IMR-90 (cell line): ENCODE measurements around the gene IL1RAPL1. TPM values are rescaled to one million over a fixed set of nuclear protein-coding genes. Genes with fewer than 3 reads are reported as not detected.

ENCODE experiments used
- ATAC-seq: fragments of 200-7000 bp; cut with Tn5 transposase; 2 replicates; pipeline ENCODE4 v1.9.1; 2020; ENCODE audit warnings: low read depth, mild to moderate bottlenecking, moderate library complexity
- BruUV-seq: library from RNA; stranded (reverse); fragments of 400-500 nt; replicated peaks from 2 replicates; lab custom pipeline; 2021; lab: Mats Ljungman, UMichigan
- CTCF ChIA-PET: fragments of 300-600 bp; formaldehyde crosslinking; extraction: SDS; loops from one replicate; lab custom pipeline; 2021; ENCODE audit warnings: antibody characterized with exemption; lab: Yijun Ruan, JAX
- POLR2A ChIA-PET: fragments of 300-600 bp; sonication (Branson Sonifier 250); formaldehyde crosslinking; loops from one replicate; lab custom pipeline; 2022; ENCODE audit warnings: antibody characterized with exemption; ENCODE audit not compliant: unreplicated experiment; lab: Charles Lee
- DNase-seq: peaks from one replicate; pipeline ENCODE4 v3.0.0; 2013
- H2AFZ ChIP-seq: replicated peaks from 2 replicates; pipeline ENCODE3; 2013; ENCODE audit warnings: low read length, mild to moderate bottlenecking; ENCODE audit not compliant: poor library complexity
- H2AK5ac ChIP-seq: 2 replicates; pipeline ENCODE4 v1.6.1; 2013; ENCODE audit warnings: low read depth, low read length, inconsistent platforms
- H2AK9ac ChIP-seq: replicated peaks from 2 replicates; pipeline ENCODE3; 2013; ENCODE audit warnings: mild to moderate bottlenecking, low read depth, low read length, moderate library complexity; ENCODE audit not compliant: poor library complexity
- H2BK120ac ChIP-seq: 2 replicates; pipeline ENCODE4 v1.6.1; 2013; ENCODE audit warnings: low read depth, low read length, inconsistent platforms
- H2BK15ac ChIP-seq: 3 replicates; pipeline ENCODE4 v1.6.1; 2013; ENCODE audit warnings: low read depth, low read length, inconsistent platforms
- H2BK20ac ChIP-seq: 2 replicates; pipeline ENCODE4 v1.6.1; 2013; ENCODE audit warnings: low read depth, mild to moderate bottlenecking, inconsistent platforms, low read length, moderate library complexity
- H2BK5ac ChIP-seq: 2 replicates; pipeline ENCODE4 v1.6.1; 2013; ENCODE audit warnings: mild to moderate bottlenecking, low read depth, low read length, inconsistent platforms; ENCODE audit not compliant: poor library complexity, severe bottlenecking
- H3K14ac ChIP-seq: replicated peaks from 2 replicates; pipeline ENCODE4 v1.6.1; 2013; ENCODE audit warnings: low read depth, low read length, inconsistent platforms
- H3K18ac ChIP-seq: 2 replicates; pipeline ENCODE4 v1.6.1; 2013; ENCODE audit warnings: low read depth, low read length, control low read depth
- H3K23ac ChIP-seq: 2 replicates; pipeline ENCODE4 v1.6.1; 2013; ENCODE audit warnings: low read depth, low read length, inconsistent platforms
- H3K27ac ChIP-seq: 2 replicates; pipeline ENCODE4 v1.5.1; 2013; ENCODE audit warnings: mild to moderate bottlenecking, control low read depth, low read length; ENCODE audit not compliant: insufficient read depth
- H3K27me3 ChIP-seq: 2 replicates; pipeline ENCODE4 v1.6.1; 2013; ENCODE audit warnings: low read length; ENCODE audit not compliant: control insufficient read depth, insufficient read depth
- H3K36me3 ChIP-seq: 2 replicates; pipeline ENCODE4 v1.6.1; 2013; ENCODE audit warnings: low read length, mixed read lengths; ENCODE audit not compliant: control insufficient read depth, insufficient read depth
- H3K4ac ChIP-seq: 2 replicates; pipeline ENCODE4 v1.6.1; 2013; ENCODE audit warnings: low read depth, low read length, inconsistent platforms
- H3K4me1 ChIP-seq: 2 replicates; pipeline ENCODE4 v1.6.1; 2013; ENCODE audit warnings: low read length, mixed read lengths; ENCODE audit not compliant: control insufficient read depth, insufficient read depth
- H3K4me2 ChIP-seq: 2 replicates; pipeline ENCODE4 v1.6.1; 2013; ENCODE audit warnings: low read depth, mild to moderate bottlenecking, control low read depth, low read length, moderate library complexity
- H3K4me3 ChIP-seq: 2 replicates; pipeline ENCODE4 v1.5.1; 2013; ENCODE audit warnings: low read depth, mild to moderate bottlenecking, control low read depth, low read length, moderate library complexity; ENCODE audit not compliant: insufficient read depth
- H3K56ac ChIP-seq: 2 replicates; pipeline ENCODE4 v1.6.1; 2013; ENCODE audit warnings: low read length, inconsistent platforms; ENCODE audit not compliant: insufficient read depth; ENCODE audit errors: extremely low read depth
- H3K79me1 ChIP-seq, 2 experiments: 2 replicates each; pipeline ENCODE4 v1.6.1; 2013; ENCODE audit warnings: low read length in 2 of 2, inconsistent platforms in 1 of 2, low read depth in 1 of 2
- H3K9ac ChIP-seq: 2 replicates; pipeline ENCODE4 v1.6.1; 2013; ENCODE audit warnings: low read depth, low read length, control low read depth
- H3K9me1 ChIP-seq: 2 replicates; pipeline ENCODE4 v1.6.1; 2013; ENCODE audit warnings: low read length, inconsistent platforms; ENCODE audit not compliant: insufficient read depth
- H3K9me3 ChIP-seq: 2 replicates; pipeline ENCODE4 v1.6.1; 2013; ENCODE audit warnings: low read length; ENCODE audit not compliant: control insufficient read depth, insufficient read depth
- H4K20me1 ChIP-seq: 2 replicates; pipeline ENCODE4 v1.6.1; 2013; ENCODE audit warnings: low read length, inconsistent platforms; ENCODE audit not compliant: insufficient read depth
- H4K5ac ChIP-seq: 2 replicates; pipeline ENCODE4 v1.6.1; 2013; ENCODE audit warnings: mild to moderate bottlenecking, low read depth, low read length, control low read depth
- H4K8ac ChIP-seq, 2 experiments: 2 replicates each; pipeline ENCODE4 v1.6.1; 2013; ENCODE audit warnings: low read depth in 2 of 2, low read length in 2 of 2, control low read depth in 1 of 2, inconsistent platforms in 1 of 2
- H4K91ac ChIP-seq: 2 replicates; pipeline ENCODE4 v1.6.1; 2013; ENCODE audit warnings: low read depth, low read length, inconsistent platforms; ENCODE audit not compliant: insufficient read depth
- BHLHE40 ChIP-seq: fragments of 150-350 bp; IDR thresholded peaks from 2 replicates; pipeline ENCODE4 v1.6.1; 2016; ENCODE audit warnings: mild to moderate bottlenecking, low read depth, low read length
- CEBPB ChIP-seq: IDR thresholded peaks from 2 replicates; pipeline ENCODE4 v1.6.1; 2012; ENCODE audit warnings: low read depth, low read length, improper control_type of control experiment
- CHD1 ChIP-seq: IDR thresholded peaks from 2 replicates; pipeline ENCODE4 v1.6.1; 2012; ENCODE audit warnings: low read depth, low read length, improper control_type of control experiment
- CTCF ChIP-seq: conservative IDR thresholded peaks from 2 replicates; pipeline ENCODE4 v1.5.1; 2012; ENCODE audit warnings: mild to moderate bottlenecking, low read depth, low read length, improper control_type of control experiment
- MAFK ChIP-seq: IDR thresholded peaks from 2 replicates; pipeline ENCODE4 v1.6.1; 2012; ENCODE audit warnings: low read depth, low read length, improper control_type of control experiment
- NFE2L2 ChIP-seq: fragments of 150-350 bp; IDR thresholded peaks from 2 replicates; pipeline ENCODE4 v1.6.1; 2016; ENCODE audit warnings: low read depth, mild to moderate bottlenecking, low read length
- POLR2A ChIP-seq: IDR thresholded peaks from 2 replicates; pipeline ENCODE4 v1.6.1; 2012; ENCODE audit warnings: mild to moderate bottlenecking, low read depth, low read length
- RAD21 ChIP-seq: IDR thresholded peaks from 2 replicates; pipeline ENCODE4 v1.6.1; 2012; ENCODE audit warnings: low read length, improper control_type of control experiment
- RFX5 ChIP-seq: IDR thresholded peaks from 2 replicates; pipeline ENCODE4 v1.8.0; 2012; ENCODE audit warnings: low read depth, mild to moderate bottlenecking, low read length, moderate library complexity
- WGBS, 2 experiments: methylation state at CpG; one replicate each; pipeline versions ENCODE4 v1.1.5 to v1.1.7; 2013; ENCODE audit warnings: missing lambda C conversion rate in 2 of 2; ENCODE audit not compliant: insufficient read length in 1 of 2; ENCODE audit errors: extremely low coverage in 2 of 2; 5-methylcytosine and 5-hydroxymethylcytosine counted together
- dilution Hi-C: fragments of 300-500 bp; cut with HindIII; formaldehyde crosslinking; loops from one replicate; pipeline ENCODE4 v1.14.3; 2018; ENCODE audit warnings: low sequenced_read_pairs; ENCODE audit not compliant: unreplicated experiment
- in situ Hi-C: fragments of 300-500 bp; cut with MboI; formaldehyde crosslinking; loops from 3 replicates; pipeline ENCODE4 v1.14.3; 2019; ENCODE audit warnings: low sequenced_read_pairs, inconsistent platforms, mixed read lengths
- intact Hi-C: fragments of 100-400 bp; cut with micrococcal nuclease; formaldehyde crosslinking; loops from 2 replicates; pipeline ENCODE4 v1.10.0; 2022
- polyA plus RNA-seq, 3 experiments: library from polyadenylated mRNA; depleted of rRNA; stranded (reverse); fragments of >200 nt; gene quantifications; 2 replicates each; pipeline ENCODE4 v1.2.3, GENCODE V29; 2012; ENCODE audit warnings: low replicate concordance in 1 of 3
- total RNA-seq: library from RNA; depleted of rRNA; stranded (reverse); fragments of >200 nt; gene quantifications from 2 replicates; pipeline ENCODE4 v1.2.3, GENCODE V29; 2012

The IL1RAPL1 gene
- total and polyA plus RNA-seq, 2 of the 4 experiments (the other 2 are of a cell fraction): 1.5 to 9.0 TPM

DNA sequence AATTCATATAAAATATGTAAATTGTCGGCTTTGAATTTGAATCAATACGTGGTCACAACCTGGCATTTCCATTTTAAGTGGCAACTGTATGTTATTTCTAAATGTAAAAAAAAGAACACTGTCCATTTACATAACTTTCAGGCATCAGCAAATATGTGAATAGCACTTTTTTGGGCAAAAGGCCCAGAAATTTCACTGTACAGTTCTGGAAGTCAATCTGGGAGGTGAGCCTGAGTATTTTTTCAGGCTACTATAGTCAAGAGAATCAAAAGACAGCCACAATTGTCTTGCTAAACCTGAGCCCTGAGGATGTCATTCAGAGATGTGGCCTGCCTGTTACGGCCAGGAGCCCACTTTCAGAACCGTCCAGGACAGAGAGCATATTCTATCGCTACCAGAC lies 1084.2 kb downstream of the IL1RAPL1 start:
- peak; percentile 35 for ATAC-seq

More for the DNA sequence above, 1084.2 kb downstream of the IL1RAPL1 start:
- in situ Hi-C loops (no loop called here), intact Hi-C loops (no loop called here), dilution Hi-C loops (no loop called here)
- no peaks in the 10 kb centered on the region for H3K27me3 ChIP-seq
- H4K5ac ChIP-seq: no peak overlapping the region
- ChIA-PET CTCF (no interaction called here), POLR2A (no interaction called here)
- no peak overlapping the region; the same call in 2 of the 3 replicates for H2BK15ac ChIP-seq
- no peaks in the 10 kb centered on the region for H3K9me3 ChIP-seq
- WGBS, 2 experiments: no CpG with 5 or more reads among the region's 5 CpGs
- H3K23ac ChIP-seq: no peak overlapping the region
- no peak overlapping the region for H4K91ac ChIP-seq
- no peak overlapping the region for H4K8ac ChIP-seq
- peak; percentile 62 for DNase-seq
- no peak overlapping the region; the same call in 1 of the 2 replicates for H3K14ac ChIP-seq
- no peak overlapping the region for H3K27ac ChIP-seq
- H4K20me1 ChIP-seq: no peaks in the 10 kb centered on the region
- H3K4me1 ChIP-seq: no peaks in the 10 kb centered on the region
- H3K18ac ChIP-seq: no peak overlapping the region
- H2AFZ ChIP-seq: no peak overlapping the region
- TF ChIP-seq CTCF (no peak), RFX5 (no peak), POLR2A (no peak), NFE2L2 (no peak), RAD21 (no peak), CEBPB (no peak), CHD1 (no peak), BHLHE40 (no peak), MAFK (no peak)
- H3K36me3 ChIP-seq: no peaks in the 10 kb centered on the region
- H2AK5ac ChIP-seq: peak overlapping the region; percentile 73; the same call in 1 of the 2 replicates
- no peak overlapping the region for H2AK9ac ChIP-seq
- H3K4me3 ChIP-seq: no peak overlapping the region
- H3K4ac ChIP-seq: peak overlapping the region; percentile 72; the same call in 1 of the 2 replicates
- no peak overlapping the region for H3K9ac ChIP-seq
- no peak overlapping the region for H3K4me2 ChIP-seq
- H2BK20ac ChIP-seq: no peak overlapping the region
- no peaks in the 10 kb centered on the region for H3K9me1 ChIP-seq
- H2BK120ac ChIP-seq: no peak overlapping the region
- BruUV-seq: no TSS peak
- H3K79me1 ChIP-seq: no peaks in the 10 kb centered on the region
- H3K56ac ChIP-seq: no peak overlapping the region
- H2BK5ac ChIP-seq: no peak overlapping the region
